ENCODE measurements around the gene TCF12.

Gene TCF12

GRCh38 chr15:57306161-57306943 is 387.9 kb downstream of the TCF12 start:
- Histone ChIP-seq H3K4me1 (ENCODE audit: control insufficient read depth, insufficient read depth, low read length) (peaks cover 4% of the 10 kb centered on the region), H3K36me3 (ENCODE audit: control insufficient read depth, insufficient read depth, low read length) (no peaks in the 10 kb centered on the region), H3K9ac (ENCODE audit: low read depth, low read length) (peak overlapping the region; percentile 80)

GRCh38 chr15:57306944-57307411 is 388.5 kb downstream of the TCF12 start:
- Histone ChIP-seq H3K4me3 (ENCODE audit: low read depth, low read length) (peak overlapping the region; percentile 63), H3K9me3 (ENCODE audit: control insufficient read depth, insufficient read depth, low read length) (no peaks in the 10 kb centered on the region), H3K36me3 (ENCODE audit: control insufficient read depth, insufficient read depth, low read length) (no peaks in the 10 kb centered on the region), H3K27me3 (ENCODE audit: control insufficient read depth, insufficient read depth, low read length) (no peaks in the 10 kb centered on the region), H3K9ac (ENCODE audit: low read depth, low read length) (peak overlapping the region; percentile 62), H3K4me1 (ENCODE audit: control insufficient read depth, insufficient read depth, low read length) (peaks cover 4% of the 10 kb centered on the region)

More at GRCh38 chr15:57306161-57306943, 387.9 kb downstream of the TCF12 start:
- no peaks in the 10 kb centered on the region for H3K27me3 ChIP-seq (ENCODE audit: control insufficient read depth, insufficient read depth, low read length)
- peak overlapping the region; percentile 63 for H3K4me3 ChIP-seq (ENCODE audit: low read depth, low read length)
- H3K9me3 ChIP-seq (ENCODE audit: control insufficient read depth, insufficient read depth, low read length), result no peaks in the 10 kb centered on the region

GRCh38 chr15:57307527-57308169 is 389.2 kb downstream of the TCF12 start:
- H3K36me3 ChIP-seq (ENCODE audit: control insufficient read depth, insufficient read depth, low read length), result no peaks in the 10 kb centered on the region
- H3K9me3 ChIP-seq (ENCODE audit: control insufficient read depth, insufficient read depth, low read length), result no peaks in the 10 kb centered on the region
- no peak overlapping the region for H3K4me3 ChIP-seq (ENCODE audit: low read depth, low read length)
- no peak overlapping the region for H3K9ac ChIP-seq (ENCODE audit: low read depth, low read length)
- no peaks in the 10 kb centered on the region for H3K27me3 ChIP-seq (ENCODE audit: control insufficient read depth, insufficient read depth, low read length)
- H3K4me1 ChIP-seq (ENCODE audit: control insufficient read depth, insufficient read depth, low read length), result peaks cover 4% of the 10 kb centered on the region

DNA sequence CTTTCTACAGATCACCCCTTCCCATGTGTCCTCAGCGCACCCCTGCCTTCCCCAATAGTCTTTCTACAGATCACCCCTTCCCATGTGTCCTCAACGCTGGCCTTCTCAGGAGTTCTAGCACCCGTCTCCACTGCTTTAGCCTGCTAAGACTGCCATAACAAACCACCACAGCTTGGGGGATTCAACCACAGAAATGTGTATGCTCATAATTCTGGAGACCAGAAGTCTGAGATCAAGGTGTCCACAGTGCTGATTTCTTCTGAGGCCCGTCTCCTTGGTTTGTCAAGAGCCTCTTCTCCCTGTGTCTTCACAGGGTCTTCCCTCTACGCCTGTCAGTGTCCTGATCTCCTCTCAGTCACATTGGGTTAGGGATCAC is 389.7 kb downstream of the TCF12 start:
- Histone ChIP-seq H3K27me3 (ENCODE audit: control insufficient read depth, insufficient read depth, low read length) (no peaks in the 10 kb centered on the region), H3K4me1 (ENCODE audit: control insufficient read depth, insufficient read depth, low read length) (no peaks in the 10 kb centered on the region), H3K36me3 (ENCODE audit: control insufficient read depth, insufficient read depth, low read length) (no peaks in the 10 kb centered on the region), H3K4me3 (ENCODE audit: low read depth, low read length) (no peak overlapping the region), H3K9ac (ENCODE audit: low read depth, low read length) (no peak overlapping the region), H3K9me3 (ENCODE audit: control insufficient read depth, insufficient read depth, low read length) (no peaks in the 10 kb centered on the region)

DNA sequence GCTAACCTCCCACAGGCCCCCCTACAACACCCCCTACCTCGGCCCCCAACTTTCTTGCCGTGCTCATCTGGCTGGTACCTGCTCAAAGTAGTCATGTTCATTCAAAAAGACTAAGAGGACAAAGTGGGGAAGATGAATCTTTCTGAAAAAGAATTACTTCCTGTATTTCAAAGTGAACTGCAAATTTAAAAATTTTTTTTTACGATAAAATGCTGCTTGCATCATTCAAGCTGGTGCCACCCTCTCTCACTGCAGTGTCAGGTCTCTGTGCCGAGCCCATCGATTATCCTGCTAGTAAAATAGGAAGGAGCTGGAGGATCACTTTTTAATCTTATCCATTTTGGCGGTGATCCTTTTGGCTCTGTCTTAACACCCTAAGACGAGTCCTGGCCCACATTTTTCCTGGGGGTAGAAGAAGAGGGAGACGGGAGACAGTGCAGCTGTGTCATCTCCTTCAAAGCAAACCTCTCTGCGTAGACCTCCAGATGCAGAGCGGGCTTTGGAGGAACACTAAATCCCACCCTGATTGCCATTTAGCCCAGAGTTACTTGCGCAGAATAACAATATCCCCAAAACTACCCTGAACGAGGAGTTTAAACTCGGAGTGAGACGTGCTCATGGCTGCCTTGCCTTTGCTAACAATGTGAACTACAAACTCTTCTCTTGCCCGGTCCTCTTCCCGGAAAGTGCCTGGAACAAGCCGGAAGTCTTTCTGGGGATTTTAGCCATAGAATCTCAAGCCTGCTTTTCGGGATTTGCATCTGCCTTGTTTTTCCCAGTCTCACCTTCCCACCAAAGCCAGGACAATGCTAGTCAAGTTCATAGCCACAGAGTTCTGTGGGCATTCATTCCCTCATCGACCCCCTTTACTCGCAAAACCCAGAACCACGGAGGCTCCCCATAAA is 391.7 kb downstream of the TCF12 start:
- Histone ChIP-seq H3K9ac (ENCODE audit: low read depth, low read length) (no peak overlapping the region), H3K27me3 (ENCODE audit: control insufficient read depth, insufficient read depth, low read length) (no peaks in the 10 kb centered on the region)

DNA sequence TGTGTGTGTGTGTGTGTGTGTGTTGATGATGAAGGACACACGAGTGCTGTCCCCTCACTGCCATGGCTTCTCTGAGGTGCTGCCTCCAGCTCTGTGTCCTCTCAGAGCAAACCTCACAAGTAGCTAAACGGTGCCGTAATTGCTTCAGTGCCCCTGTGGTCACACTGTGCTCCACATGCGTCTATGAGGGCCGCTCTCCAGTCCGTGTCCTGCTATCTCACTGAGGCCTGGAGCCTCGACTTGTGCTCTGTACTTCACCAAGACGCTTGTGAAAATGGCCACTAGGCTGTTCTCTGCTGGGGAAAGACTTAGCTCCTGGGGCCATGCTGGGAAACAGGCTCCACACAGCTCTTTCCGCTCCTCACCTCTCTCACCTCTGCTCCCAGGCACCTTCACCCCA is 392.4 kb downstream of the TCF12 start:
- Histone ChIP-seq H3K36me3 (ENCODE audit: control insufficient read depth, insufficient read depth, low read length) (no peaks in the 10 kb centered on the region), H3K9ac (ENCODE audit: low read depth, low read length) (no peak overlapping the region), H3K9me3 (ENCODE audit: control insufficient read depth, insufficient read depth, low read length) (no peaks in the 10 kb centered on the region), H3K27me3 (ENCODE audit: control insufficient read depth, insufficient read depth, low read length) (no peaks in the 10 kb centered on the region), H3K4me3 (ENCODE audit: low read depth, low read length) (no peak overlapping the region), H3K4me1 (ENCODE audit: control insufficient read depth, insufficient read depth, low read length) (no peaks in the 10 kb centered on the region)

More for the DNA sequence above, 391.7 kb downstream of the TCF12 start:
- no peak overlapping the region for H3K4me3 ChIP-seq (ENCODE audit: low read depth, low read length)
- no peaks in the 10 kb centered on the region for H3K9me3 ChIP-seq (ENCODE audit: control insufficient read depth, insufficient read depth, low read length)
- no peaks in the 10 kb centered on the region for H3K4me1 ChIP-seq (ENCODE audit: control insufficient read depth, insufficient read depth, low read length)
- no peaks in the 10 kb centered on the region for H3K36me3 ChIP-seq (ENCODE audit: control insufficient read depth, insufficient read depth, low read length)

DNA sequence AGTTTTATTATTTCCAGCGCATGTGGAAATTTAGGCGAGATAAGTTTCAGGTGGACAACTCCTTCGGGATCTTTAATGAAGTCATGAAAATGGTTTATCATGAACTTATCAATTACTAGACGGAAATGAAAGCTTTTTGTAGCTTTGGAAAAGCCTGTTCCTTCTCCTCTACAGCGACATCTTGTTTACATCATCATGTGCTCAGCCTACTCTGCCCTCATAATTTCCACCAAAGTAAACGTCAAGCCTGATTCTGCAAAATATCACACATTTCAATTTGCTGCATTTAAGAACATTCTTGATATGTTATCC is 393.5 kb downstream of the TCF12 start:
- H3K9me3 ChIP-seq (ENCODE audit: control insufficient read depth, insufficient read depth, low read length), result no peaks in the 10 kb centered on the region

GRCh38 chr15:57312318-57313133 is 394.1 kb downstream of the TCF12 start:
- Histone ChIP-seq H3K9ac (ENCODE audit: low read depth, low read length) (no peak overlapping the region), H3K36me3 (ENCODE audit: control insufficient read depth, insufficient read depth, low read length) (no peaks in the 10 kb centered on the region), H3K4me3 (ENCODE audit: low read depth, low read length) (no peak overlapping the region), H3K9me3 (ENCODE audit: control insufficient read depth, insufficient read depth, low read length) (no peaks in the 10 kb centered on the region), H3K4me1 (ENCODE audit: control insufficient read depth, insufficient read depth, low read length) (no peaks in the 10 kb centered on the region), H3K27me3 (ENCODE audit: control insufficient read depth, insufficient read depth, low read length) (no peaks in the 10 kb centered on the region)

More for the DNA sequence above, 393.5 kb downstream of the TCF12 start:
- Histone ChIP-seq H3K4me3 (ENCODE audit: low read depth, low read length) (no peak overlapping the region), H3K4me1 (ENCODE audit: control insufficient read depth, insufficient read depth, low read length) (no peaks in the 10 kb centered on the region), H3K9ac (ENCODE audit: low read depth, low read length) (no peak overlapping the region), H3K36me3 (ENCODE audit: control insufficient read depth, insufficient read depth, low read length) (no peaks in the 10 kb centered on the region), H3K27me3 (ENCODE audit: control insufficient read depth, insufficient read depth, low read length) (no peaks in the 10 kb centered on the region)

GRCh38 chr15:57313134-57313483 is 394.7 kb downstream of the TCF12 start:
- Histone ChIP-seq H3K9me3 (ENCODE audit: control insufficient read depth, insufficient read depth, low read length) (no peaks in the 10 kb centered on the region), H3K9ac (ENCODE audit: low read depth, low read length) (no peak overlapping the region), H3K4me1 (ENCODE audit: control insufficient read depth, insufficient read depth, low read length) (no peaks in the 10 kb centered on the region)

DNA sequence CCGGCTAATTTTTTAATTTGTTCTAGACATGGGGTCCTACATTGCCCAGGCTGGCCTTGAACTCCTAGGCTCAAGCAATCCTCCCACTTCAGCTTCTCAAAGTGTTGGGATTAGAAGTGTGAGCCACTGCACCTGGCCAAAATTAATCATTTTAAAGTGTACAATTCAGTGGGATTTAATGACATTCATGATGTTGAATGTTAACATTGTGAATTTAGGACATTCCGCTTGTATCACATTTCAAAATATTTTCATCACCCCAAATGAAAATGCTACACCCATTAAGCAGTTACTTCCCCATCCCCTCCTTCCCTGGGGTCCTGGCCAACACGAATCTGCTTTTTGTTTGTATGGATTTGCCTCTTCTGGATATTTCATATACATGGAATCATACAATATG is 395.8 kb downstream of the TCF12 start:
- Histone ChIP-seq H3K27me3 (ENCODE audit: control insufficient read depth, insufficient read depth, low read length) (no peaks in the 10 kb centered on the region), H3K36me3 (ENCODE audit: control insufficient read depth, insufficient read depth, low read length) (no peaks in the 10 kb centered on the region), H3K4me1 (ENCODE audit: control insufficient read depth, insufficient read depth, low read length) (no peaks in the 10 kb centered on the region), H3K9me3 (ENCODE audit: control insufficient read depth, insufficient read depth, low read length) (no peaks in the 10 kb centered on the region), H3K4me3 (ENCODE audit: low read depth, low read length) (no peak overlapping the region), H3K9ac (ENCODE audit: low read depth, low read length) (no peak overlapping the region)

More at GRCh38 chr15:57313134-57313483, 394.7 kb downstream of the TCF12 start:
- H3K36me3 ChIP-seq (ENCODE audit: control insufficient read depth, insufficient read depth, low read length), result no peaks in the 10 kb centered on the region
- H3K4me3 ChIP-seq (ENCODE audit: low read depth, low read length), result no peak overlapping the region
- H3K27me3 ChIP-seq (ENCODE audit: control insufficient read depth, insufficient read depth, low read length), result no peaks in the 10 kb centered on the region

DNA sequence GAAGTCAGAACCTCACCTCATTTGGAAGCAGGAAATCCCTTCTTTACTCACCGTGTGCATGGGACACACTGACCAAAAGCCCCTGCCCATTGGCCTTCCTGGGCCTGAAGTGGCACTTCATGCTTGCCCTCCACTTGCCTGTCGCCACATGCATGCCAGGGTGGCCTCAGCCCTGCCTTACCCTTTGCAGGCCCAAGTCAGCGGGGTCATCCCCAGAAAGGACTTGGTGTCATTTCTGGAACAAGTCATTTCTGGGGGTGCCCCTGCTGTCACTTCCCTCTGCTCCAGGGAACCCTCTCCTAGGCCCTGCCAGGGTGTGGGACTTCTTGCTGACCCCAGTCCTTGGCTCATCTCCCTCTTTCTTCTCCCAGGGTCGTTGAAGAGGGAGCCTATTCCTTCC is 398.0 kb downstream of the TCF12 start:
- Histone ChIP-seq H3K4me3 (ENCODE audit: low read depth, low read length) (no peak overlapping the region), H3K36me3 (ENCODE audit: control insufficient read depth, insufficient read depth, low read length) (no peaks in the 10 kb centered on the region), H3K27me3 (ENCODE audit: control insufficient read depth, insufficient read depth, low read length) (no peaks in the 10 kb centered on the region), H3K9me3 (ENCODE audit: control insufficient read depth, insufficient read depth, low read length) (no peaks in the 10 kb centered on the region), H3K4me1 (ENCODE audit: control insufficient read depth, insufficient read depth, low read length) (no peaks in the 10 kb centered on the region), H3K9ac (ENCODE audit: low read depth, low read length) (no peak overlapping the region)
